Kidney epithelial cell (primary cell): ENCODE measurements around the gene TPO. TPM values are rescaled to one million over a fixed set of nuclear protein-coding genes. Genes with fewer than 3 reads are reported as not detected.

Experiments used
- DNase-seq: peaks from one replicate; pipeline ENCODE4 v3.0.0-alpha.2; 2010; ENCODE audit warnings: low read depth
- H3K27me3 ChIP-seq: 2 replicates; pipeline ENCODE4 v1.6.0; 2011; ENCODE audit warnings: low read length; ENCODE audit not compliant: control insufficient read depth, insufficient read depth
- H3K36me3 ChIP-seq: 2 replicates; pipeline ENCODE4 v1.5.1; 2011; ENCODE audit warnings: low read length; ENCODE audit not compliant: control insufficient read depth, insufficient read depth
- H3K4me3 ChIP-seq: 2 replicates; pipeline ENCODE4 v1.5.1; 2011; ENCODE audit warnings: low read depth, mild to moderate bottlenecking, control low read depth, low read length
- CTCF ChIP-seq: IDR thresholded peaks from 2 replicates; pipeline ENCODE4 v1.5.1; 2011; ENCODE audit warnings: mild to moderate bottlenecking, moderate library complexity, low read length, control low read depth, inconsistent platforms; ENCODE audit not compliant: insufficient read depth, poor library complexity, severe bottlenecking
- total RNA-seq: library from RNA; depleted of rRNA; stranded (reverse); fragments of >200 nt; gene quantifications from 2 replicates; pipeline ENCODE4 v1.2.3, GENCODE V29; 2015

Gene TPO
- total RNA-seq, 1 donor from 2014 or later = not detected

GRCh38 chr2:1552611-1553010 lies 139.3 kb downstream of the TPO start:
- H3K27me3 ChIP-seq = peaks cover 4% of the 10 kb centered on the region
- H3K36me3 ChIP-seq = no peaks in the 10 kb centered on the region
- no peak for TF ChIP-seq CTCF
- DNase-seq = no peak
- no peak overlapping the region for H3K4me3 ChIP-seq

GRCh38 chr2:1553671-1554295 lies 140.5 kb downstream of the TPO start:
- no peaks in the 10 kb centered on the region for H3K36me3 ChIP-seq
- H3K27me3 ChIP-seq = peaks cover 4% of the 10 kb centered on the region
- no peak overlapping the region for H3K4me3 ChIP-seq
- TF ChIP-seq CTCF = peak; percentile 62
- DNase-seq = peak; percentile 96

- no peak for TF ChIP-seq CTCF
Measured at GRCh38 chr2:1556286-1556685, 143.0 kb downstream of the TPO start.

GRCh38 chr2:1556776-1557466 lies 143.7 kb downstream of the TPO start:
- DNase-seq = peak; percentile 95
- H3K4me3 ChIP-seq = no peak overlapping the region
- TF ChIP-seq CTCF = no peak
- H3K36me3 ChIP-seq = no peaks in the 10 kb centered on the region
- H3K27me3 ChIP-seq = peaks cover 2% of the 10 kb centered on the region

More at GRCh38 chr2:1556286-1556685, 143.0 kb downstream of the TPO start:
- H3K27me3 ChIP-seq = no peaks in the 10 kb centered on the region
- H3K36me3 ChIP-seq = no peaks in the 10 kb centered on the region
- no peak for DNase-seq
- no peak overlapping the region for H3K4me3 ChIP-seq

- DNase-seq = no peak
- H3K36me3 ChIP-seq = no peaks in the 10 kb centered on the region
- H3K4me3 ChIP-seq = no peak overlapping the region
- peaks cover 5% of the 10 kb centered on the region for H3K27me3 ChIP-seq
- no peak for TF ChIP-seq CTCF
Measured at GRCh38 chr2:1557467-1557820, 144.2 kb downstream of the TPO start.

- H3K4me3 ChIP-seq = no peak overlapping the region
- DNase-seq = no peak
- H3K27me3 ChIP-seq = peaks cover 5% of the 10 kb centered on the region
- no peak for TF ChIP-seq CTCF
- no peaks in the 10 kb centered on the region for H3K36me3 ChIP-seq
Measured at GRCh38 chr2:1559589-1560175, 146.4 kb downstream of the TPO start.
